A549 (cell line): ENCODE results near the gene MAGOH. TPM values are rescaled to one million over a fixed set of nuclear protein-coding genes. Genes with fewer than 3 reads are reported as not detected.

Experiments used
- ATAC-seq, 2 experiments: fragments of 200-7000 bp in 1 of 2; fragments of >200 bp in 1 of 2; cut with Nextera tagmentation in 1 of 2; cut with Tn5 transposase in 1 of 2; 3 replicates each; pipeline versions ENCODE4 v1.8.0 to v1.9.1; 2018 to 2020; ENCODE audit warnings: mild to moderate bottlenecking in 1 of 2, moderate library complexity in 1 of 2
- CTCF ChIA-PET: fragments of 300-600 bp; sonication (Branson Sonifier 250); formaldehyde crosslinking; extraction: SDS; loops from one replicate; lab custom pipeline; 2021; ENCODE audit warnings: antibody characterized with exemption, inconsistent platforms; lab: Yijun Ruan, JAX
- POLR2A ChIA-PET: fragments of 350-600 bp; formaldehyde crosslinking; extraction: SDS; loops from one replicate; lab custom pipeline; 2021; ENCODE audit warnings: antibody characterized with exemption, inconsistent platforms; lab: Yijun Ruan, JAX
- DNase-seq, 2 experiments: peaks; one replicate each; pipeline versions ENCODE4 v3.0.0 to v3.0.0-alpha.2; 2011 to 2016; ENCODE audit warnings: low read depth in 1 of 2, low spot score in 1 of 2
- FAIRE-seq: peaks from 2 replicates; lab custom pipeline; 2011; peaks lifted over from hg19 to GRCh38; lab: Jason Lieb, UNC
- H3K27ac ChIP-seq, 2 experiments: fragments of >200 bp; sonication (Bioruptor Twin); formaldehyde crosslinking; 3 replicates each; pipeline ENCODE4 v1.5.1; 2016 to 2017
- H3K4me1 ChIP-seq: fragments of >200 bp; sonication (Bioruptor Twin); formaldehyde crosslinking; 3 replicates; pipeline ENCODE4 v1.6.1; 2016
- H3K4me2 ChIP-seq: fragments of >200 bp; sonication (Bioruptor Twin); formaldehyde crosslinking; 3 replicates; pipeline ENCODE4 v1.6.1; 2016
- H3K4me3 ChIP-seq: fragments of >200 bp; sonication (Bioruptor Twin); formaldehyde crosslinking; 3 replicates; pipeline ENCODE4 v1.5.1; 2016
- H3K9me3 ChIP-seq: fragments of >200 bp; sonication (Bioruptor Twin); formaldehyde crosslinking; 3 replicates; pipeline ENCODE4 v1.6.1; 2016
- CHD4 ChIP-seq: fragments of 200-600 bp; sonication (generic); IDR thresholded peaks from 2 replicates; pipeline ENCODE4 v1.6.1; 2016; ENCODE audit warnings: antibody characterized with exemption, mild to moderate bottlenecking, borderline replicate concordance
- EHF ChIP-seq: fragments of 250-450 bp; sonication (Bioruptor Pico); IDR thresholded peaks from 2 replicates; pipeline ENCODE4 v1.5.0; 2020; ENCODE audit warnings: mild to moderate bottlenecking
- FOXS1 ChIP-seq: fragments of 250-450 bp; sonication (Bioruptor Pico); IDR thresholded peaks from 2 replicates; pipeline ENCODE4 v1.5.0; 2020; ENCODE audit warnings: mild to moderate bottlenecking, moderate library complexity
- HOXB13 ChIP-seq: fragments of 250-450 bp; sonication (Bioruptor Pico); IDR thresholded peaks from 2 replicates; pipeline ENCODE4 v1.5.0; 2020; ENCODE audit warnings: low read depth, mild to moderate bottlenecking, moderate library complexity
- HOXB5 ChIP-seq: fragments of 250-450 bp; sonication (Bioruptor Pico); IDR thresholded peaks from 2 replicates; pipeline ENCODE4 v1.5.0; 2020; ENCODE audit warnings: mild to moderate bottlenecking, moderate library complexity
- JUN ChIP-seq, 2 experiments: fragments of >200 bp; sonication (Bioruptor Twin); formaldehyde crosslinking; IDR thresholded peaks; 2 replicates in 1 of 2; 3 replicates in 1 of 2; pipeline ENCODE4 v1.6.1; 2016 to 2017
- MYC ChIP-seq: IDR thresholded peaks from 2 replicates; pipeline ENCODE4 v1.6.1; 2012; ENCODE audit warnings: mild to moderate bottlenecking, inconsistent platforms, low read length, improper control_type of control experiment, borderline replicate concordance
- NFE2L2 ChIP-seq: fragments of 150-350 bp; conservative IDR thresholded peaks from 2 replicates; pipeline ENCODE4 v1.6.1; 2014; ENCODE audit warnings: low read length
- POLR2A ChIP-seq: IDR thresholded peaks from 2 replicates; pipeline ENCODE4 v1.6.1; 2012; ENCODE audit warnings: mild to moderate bottlenecking, low read length
- RAD21 ChIP-seq, 2 experiments: fragments of >200 bp in 1 of 2; sonication (Bioruptor Twin) in 1 of 2; formaldehyde crosslinking in 1 of 2; IDR thresholded peaks in 1 of 2; conservative IDR thresholded peaks in 1 of 2; 2 replicates in 1 of 2; 3 replicates in 1 of 2; pipeline ENCODE4 v1.6.1; 2012 to 2018; ENCODE audit warnings: inconsistent platforms in 1 of 2
- RCOR1 ChIP-seq: fragments of 150-350 bp; IDR thresholded peaks from 2 replicates; pipeline ENCODE4 v1.6.1; 2014; ENCODE audit warnings: antibody characterized with exemption, low read length, low read depth
- RFX5 ChIP-seq: fragments of 450-650 bp; IDR thresholded peaks from 2 replicates; pipeline ENCODE4 v1.7.1; 2014; ENCODE audit warnings: antibody characterized with exemption, mild to moderate bottlenecking, moderate library complexity
- SMC3 ChIP-seq: fragments of >200 bp; sonication (Bioruptor Twin); formaldehyde crosslinking; IDR thresholded peaks from 3 replicates; pipeline ENCODE4 v1.6.1; 2018; ENCODE audit warnings: inconsistent platforms
- SREBF2 ChIP-seq: fragments of 450-650 bp; IDR thresholded peaks from 2 replicates; pipeline ENCODE4 v1.6.1; 2014; ENCODE audit warnings: mild to moderate bottlenecking, moderate library complexity
- ZFP36 ChIP-seq: fragments of 450-650 bp; IDR thresholded peaks from 2 replicates; pipeline ENCODE4 v1.6.1; 2014; ENCODE audit warnings: borderline replicate concordance; ENCODE audit not compliant: partially characterized antibody
- ZNF302 ChIP-seq: fragments of 250-450 bp; sonication (Bioruptor Pico); IDR thresholded peaks from 2 replicates; pipeline ENCODE4 v1.9.0; 2021; ENCODE audit warnings: inconsistent platforms, mild to moderate bottlenecking, moderate library complexity
- WGBS: methylation state at CpG from one replicate; pipeline ENCODE4 v1.1.6; 2017; ENCODE audit errors: missing lambda C conversion rate; 5-methylcytosine and 5-hydroxymethylcytosine counted together
- polyA plus RNA-seq, 4 experiments: library from polyadenylated mRNA; depleted of rRNA in 3 of 4; stranded (reverse); fragments of >200 nt; fragmentation: RNase III in 1 of 4; extraction: RNeasy Plus Mini Kit Qiagen cat#74134 plus additional on column Dnase treatment in 1 of 4; gene quantifications; 2 replicates in 3 of 4; 3 replicates in 1 of 4; pipeline ENCODE4 v1.2.3, GENCODE V29; 2011 to 2017
- TF ChIP-seq, protein P1 (sequence below): fragments of >200 bp; sonication (Bioruptor Twin); formaldehyde crosslinking; IDR thresholded peaks from 3 replicates; pipeline ENCODE4 v1.5.1; 2016
- TF ChIP-seq, protein P2 (sequence below): fragments of 250-450 bp; sonication (Bioruptor Pico); IDR thresholded peaks from 2 replicates; pipeline ENCODE4 v1.5.0; 2021; ENCODE audit warnings: mild to moderate bottlenecking, moderate library complexity, borderline replicate concordance
- TF ChIP-seq, protein P3 (sequence below): fragments of 450-650 bp; IDR thresholded peaks from 2 replicates; pipeline ENCODE4 v1.6.1; 2014; ENCODE audit warnings: antibody characterized with exemption

MAGOH gene
- polyA plus RNA-seq, 2 of the 4 experiments (the other 2 are of a cell fraction): 80.2 to 139 TPM

DNA sequence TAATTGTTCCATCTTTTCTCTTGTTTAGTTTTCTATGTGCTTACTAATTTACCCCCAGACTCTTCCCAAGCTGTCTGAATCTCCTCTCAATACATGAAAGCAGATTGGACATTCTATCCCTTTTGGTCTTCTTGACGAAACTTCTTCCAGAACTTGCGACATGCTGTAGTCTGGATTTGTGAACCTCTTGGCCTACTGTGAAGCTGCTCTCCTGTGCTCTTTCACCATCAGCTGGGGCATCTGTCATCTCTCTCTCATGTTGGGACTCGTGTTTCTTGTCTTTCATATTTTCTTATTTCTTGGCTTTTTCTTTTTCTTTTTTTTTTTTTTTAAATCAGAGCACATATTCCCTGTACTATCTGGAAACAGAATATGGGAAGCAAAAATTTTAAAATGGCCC is 34.9 kb downstream of the MAGOH start:
- TF ChIP-seq RAD21 (conservative IDR thresholded peaks at IDR 0.05 in 1 of 2, IDR thresholded peaks at IDR 0.05 in 1 of 2) (no peak), JUN (IDR thresholded peaks at IDR 0.05) (no peak), RFX5 (no peak)
- TF ChIP-seq, protein P1, sequence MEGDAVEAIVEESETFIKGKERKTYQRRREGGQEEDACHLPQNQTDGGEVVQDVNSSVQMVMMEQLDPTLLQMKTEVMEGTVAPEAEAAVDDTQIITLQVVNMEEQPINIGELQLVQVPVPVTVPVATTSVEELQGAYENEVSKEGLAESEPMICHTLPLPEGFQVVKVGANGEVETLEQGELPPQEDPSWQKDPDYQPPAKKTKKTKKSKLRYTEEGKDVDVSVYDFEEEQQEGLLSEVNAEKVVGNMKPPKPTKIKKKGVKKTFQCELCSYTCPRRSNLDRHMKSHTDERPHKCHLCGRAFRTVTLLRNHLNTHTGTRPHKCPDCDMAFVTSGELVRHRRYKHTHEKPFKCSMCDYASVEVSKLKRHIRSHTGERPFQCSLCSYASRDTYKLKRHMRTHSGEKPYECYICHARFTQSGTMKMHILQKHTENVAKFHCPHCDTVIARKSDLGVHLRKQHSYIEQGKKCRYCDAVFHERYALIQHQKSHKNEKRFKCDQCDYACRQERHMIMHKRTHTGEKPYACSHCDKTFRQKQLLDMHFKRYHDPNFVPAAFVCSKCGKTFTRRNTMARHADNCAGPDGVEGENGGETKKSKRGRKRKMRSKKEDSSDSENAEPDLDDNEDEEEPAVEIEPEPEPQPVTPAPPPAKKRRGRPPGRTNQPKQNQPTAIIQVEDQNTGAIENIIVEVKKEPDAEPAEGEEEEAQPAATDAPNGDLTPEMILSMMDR: no peak
- TF ChIP-seq, protein P2, sequence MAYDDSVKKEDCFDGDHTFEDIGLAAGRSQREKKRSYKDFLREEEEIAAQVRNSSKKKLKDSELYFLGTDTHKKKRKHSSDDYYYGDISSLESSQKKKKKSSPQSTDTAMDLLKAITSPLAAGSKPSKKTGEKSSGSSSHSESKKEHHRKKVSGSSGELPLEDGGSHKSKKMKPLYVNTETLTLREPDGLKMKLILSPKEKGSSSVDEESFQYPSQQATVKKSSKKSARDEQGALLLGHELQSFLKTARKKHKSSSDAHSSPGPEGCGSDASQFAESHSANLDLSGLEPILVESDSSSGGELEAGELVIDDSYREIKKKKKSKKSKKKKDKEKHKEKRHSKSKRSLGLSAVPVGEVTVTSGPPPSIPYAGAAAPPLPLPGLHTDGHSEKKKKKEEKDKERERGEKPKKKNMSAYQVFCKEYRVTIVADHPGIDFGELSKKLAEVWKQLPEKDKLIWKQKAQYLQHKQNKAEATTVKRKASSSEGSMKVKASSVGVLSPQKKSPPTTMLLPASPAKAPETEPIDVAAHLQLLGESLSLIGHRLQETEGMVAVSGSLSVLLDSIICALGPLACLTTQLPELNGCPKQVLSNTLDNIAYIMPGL (CRISPR knock-in tag): no peak
- TF ChIP-seq, all 56 proteins: peak for 0
- ATAC-seq (no peak), FAIRE-seq (no peak), DNase-seq (no peak)
- ChIA-PET POLR2A (no interaction called here), CTCF (no interaction called here)
- Histone ChIP-seq H3K4me2 (no peak overlapping the region), H3K27ac (no peak overlapping the region), H3K9me3 (peaks cover 17% of the 10 kb centered on the region; the same call in 2 of the 3 replicates), H3K4me1 (no peaks in the 10 kb centered on the region), H3K4me3 (no peak overlapping the region)
- WGBS: 89% methylated on average over 3 of the region's 3 CpGs

DNA sequence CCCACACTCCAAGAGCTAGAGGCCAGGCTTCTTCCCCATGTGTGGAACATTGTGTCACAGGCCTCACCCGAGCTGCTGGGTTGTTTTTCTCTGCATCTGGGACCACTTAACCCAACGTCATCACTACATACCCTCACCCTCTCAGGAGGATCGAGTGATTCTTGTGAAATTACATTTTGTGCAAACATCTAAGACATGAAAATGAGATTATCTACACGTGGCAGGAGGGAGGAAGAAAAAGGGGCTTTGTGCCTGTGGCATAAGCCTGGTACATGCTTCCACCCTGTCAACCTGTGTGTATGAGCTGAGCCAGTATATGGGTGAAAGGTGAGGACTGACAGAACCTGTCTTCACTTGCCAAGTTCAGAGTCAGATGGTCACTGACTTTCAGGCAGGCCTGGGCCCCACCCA is 40.1 kb downstream of the MAGOH start:
- Histone ChIP-seq H3K4me1 (peaks cover 9% of the 10 kb centered on the region), H3K27ac (no peak overlapping the region), H3K4me2 (peak overlapping the region; percentile 81; the same call in 2 of the 3 replicates), H3K4me3 (no peak overlapping the region), H3K9me3 (no peaks in the 10 kb centered on the region)
- WGBS: 65% methylated on average over 4 of the region's 4 CpGs
- no peak for ATAC-seq
- TF ChIP-seq ZFP36: no peak
- TF ChIP-seq RCOR1: no peak
- TF ChIP-seq HOXB5 (CRISPR knock-in tag): no peak
- TF ChIP-seq CHD4: no peak
- no peak for TF ChIP-seq NFE2L2
- TF ChIP-seq, protein P3, sequence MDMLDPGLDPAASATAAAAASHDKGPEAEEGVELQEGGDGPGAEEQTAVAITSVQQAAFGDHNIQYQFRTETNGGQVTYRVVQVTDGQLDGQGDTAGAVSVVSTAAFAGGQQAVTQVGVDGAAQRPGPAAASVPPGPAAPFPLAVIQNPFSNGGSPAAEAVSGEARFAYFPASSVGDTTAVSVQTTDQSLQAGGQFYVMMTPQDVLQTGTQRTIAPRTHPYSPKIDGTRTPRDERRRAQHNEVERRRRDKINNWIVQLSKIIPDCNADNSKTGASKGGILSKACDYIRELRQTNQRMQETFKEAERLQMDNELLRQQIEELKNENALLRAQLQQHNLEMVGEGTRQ: no peak
- no peak for TF ChIP-seq POLR2A
- TF ChIP-seq MYC: no peak
- TF ChIP-seq FOXS1 (CRISPR knock-in tag): no peak
- TF ChIP-seq SREBF2: no peak
- TF ChIP-seq EHF (CRISPR knock-in tag): no peak
- TF ChIP-seq HOXB13 (CRISPR knock-in tag): no peak
- TF ChIP-seq, protein P2 (CRISPR knock-in tag): no peak
- TF ChIP-seq ZNF302 (CRISPR knock-in tag): no peak
- no peak for TF ChIP-seq SMC3
- DNase-seq: no peak
- CTCF ChIA-PET: interaction anchor here (0.9 kb wide), 1 partner anchor 13 kb away, joined by 3 read pairs; no protein-coding TSS in a partner anchor
- POLR2A ChIA-PET: no interaction called here
- FAIRE-seq: no peak
